GM12878 (cell line): ENCODE results near the gene LGMN. TPM values are rescaled to one million over a fixed set of nuclear protein-coding genes. Genes with fewer than 3 reads are reported as not detected.

Experiments
- BCLAF1 ChIP-seq: fragments of 450-650 bp; IDR thresholded peaks from 2 replicates; pipeline ENCODE4 v1.6.1; 2017; ENCODE audit warnings: antibody characterized with exemption, mild to moderate bottlenecking, moderate library complexity
- CBX5 ChIP-seq: sonication (generic); IDR thresholded peaks from 2 replicates; pipeline ENCODE4 v1.6.1; 2016; ENCODE audit warnings: low read depth, moderate library complexity, mild to moderate bottlenecking, inconsistent platforms
- CUX1 ChIP-seq: IDR thresholded peaks from 2 replicates; pipeline ENCODE4 v1.6.1; 2012; ENCODE audit warnings: improper control_type of control experiment, low read depth, low read length; ENCODE audit not compliant: insufficient replicate concordance
- ETV6 ChIP-seq, 2 experiments: fragments of 450-650 bp in 1 of 2; IDR thresholded peaks in 1 of 2; conservative IDR thresholded peaks in 1 of 2; 2 replicates each; pipeline ENCODE4 v1.6.1; 2014; ENCODE audit warnings: antibody characterized with exemption in 1 of 2, borderline replicate concordance in 1 of 2, low read depth in 1 of 2, mild to moderate bottlenecking in 1 of 2, moderate library complexity in 1 of 2
- EZH2 ChIP-seq: IDR thresholded peaks from 2 replicates; pipeline ENCODE4 v1.6.1; 2012; ENCODE audit warnings: low read depth, mild to moderate bottlenecking, control low read depth, inconsistent platforms, low read length, borderline replicate concordance; ENCODE audit not compliant: control insufficient read depth
- HDGF ChIP-seq: fragments of 450-650 bp; IDR thresholded peaks from 2 replicates; pipeline ENCODE4 v1.6.1; 2016; ENCODE audit warnings: antibody characterized with exemption
- IKZF2 ChIP-seq, 2 experiments: fragments of 450-650 bp; IDR thresholded peaks; 2 replicates each; pipeline ENCODE4 v1.6.1; 2017; ENCODE audit warnings: mild to moderate bottlenecking in 2 of 2, moderate library complexity in 2 of 2
- MEF2B ChIP-seq: fragments of 450-650 bp; IDR thresholded peaks from 2 replicates; pipeline ENCODE4 v1.6.1; 2018; ENCODE audit warnings: mild to moderate bottlenecking, moderate library complexity; ENCODE audit not compliant: partially characterized antibody, poor library complexity, severe bottlenecking
- POLR2AphosphoS2 ChIP-seq: IDR thresholded peaks from 2 replicates; pipeline ENCODE4 v1.6.1; 2011; ENCODE audit warnings: low read depth, mild to moderate bottlenecking, low read length, improper control_type of control experiment, moderate library complexity
- POU2F2 ChIP-seq: IDR thresholded peaks from 3 replicates; pipeline ENCODE4 v1.6.1; 2011; ENCODE audit warnings: low read depth, mild to moderate bottlenecking, low read length, borderline replicate concordance
- SP1 ChIP-seq: IDR thresholded peaks from one replicate; pipeline ENCODE4 v1.6.1; 2011; ENCODE audit warnings: low read depth, low read length
- SRF ChIP-seq, 2 experiments: IDR thresholded peaks; 2 replicates each; pipeline ENCODE4 v1.6.1; 2011; ENCODE audit warnings: low read depth in 2 of 2, low read length in 2 of 2, mild to moderate bottlenecking in 1 of 2, moderate library complexity in 1 of 2
- TCF7 ChIP-seq: IDR thresholded peaks from 2 replicates; pipeline ENCODE4 v1.6.1; 2014; ENCODE audit warnings: antibody characterized with exemption, borderline replicate concordance
- YY1 ChIP-seq: IDR thresholded peaks from 2 replicates; pipeline ENCODE4 v1.6.1; 2011; ENCODE audit warnings: low read depth, mild to moderate bottlenecking, low read length
- ZNF207 ChIP-seq: fragments of 450-650 bp; IDR thresholded peaks from 2 replicates; pipeline ENCODE4 v1.6.1; 2014; ENCODE audit warnings: antibody characterized with exemption, mild to moderate bottlenecking, borderline replicate concordance
- ZNF687 ChIP-seq: fragments of 450-650 bp; IDR thresholded peaks from 2 replicates; pipeline ENCODE4 v1.6.1; 2017; ENCODE audit warnings: mild to moderate bottlenecking, moderate library complexity
- ZSCAN29 ChIP-seq: fragments of 450-650 bp; IDR thresholded peaks from 2 replicates; pipeline ENCODE4 v1.6.1; 2017; ENCODE audit warnings: mild to moderate bottlenecking, moderate library complexity
- polyA plus RNA-seq, 11 experiments: library from polyadenylated mRNA; depleted of rRNA in 4 of 11; unstranded in 6 of 11; stranded (reverse) in 5 of 11; fragments of >200 nt; fragmentation: Nextera tagmentation in 4 of 11; fragmentation: Illumina TruSeq in 1 of 11; extraction: Ambion mirVana in 4 of 11; extraction: Trizol in 1 of 11; gene quantifications; 1 replicate in 1 of 11; 2 replicates in 10 of 11; pipeline versions ENCODE4 v1.2.1 to v1.2.3, GENCODE V29; 2011 to 2016; ENCODE audit warnings: inconsistent platforms in 2 of 11, missing spikeins in 2 of 11, low read depth in 1 of 11
- total RNA-seq, 4 experiments: library from RNA; depleted of rRNA in 3 of 4; stranded (reverse); fragments of >200 nt in 3 of 4; fragmentation: Illumina TruSeq in 1 of 4; extraction: Trizol in 1 of 4; gene quantifications; 2 replicates each; pipeline versions ENCODE4 v1.2.1 to v1.2.3, GENCODE V29; 2013 to 2021

Gene LGMN
- total and polyA plus RNA-seq, 10 of the 15 experiments (the other 5 are each of a cell fraction or from before 2014, with no cell fraction given) = 0.71 to 192 (median 3.9) TPM

- TF ChIP-seq SRF (IDR thresholded peaks at IDR 0.05; ENCODE audit: low read depth in 2 of 2, low read length in 2 of 2) (no peak), POU2F2 (0 out of 3 replicates have a peak, but pooled peaks have one; percentile 8), ZNF687 (peak; percentile 75; the same call in 1 of the 2 replicates), HDGF (peak; percentile 87), ETV6 (conservative IDR thresholded peaks at IDR 0.05 in 1 of 2, IDR thresholded peaks at IDR 0.05 in 1 of 2; ENCODE audit: borderline replicate concordance in 1 of 2, low read depth in 1 of 2) (no peak), IKZF2 (IDR thresholded peaks at IDR 0.05) (peak; percentile 87 to 93; a peak in 3 of 4 replicates), CUX1 (no peak), CBX5 (no peak), ZSCAN29 (no peak; the same call in 1 of the 2 replicates), SP1 (peak; percentile 32), MEF2B (peak; percentile 87), TCF7 (no peak), BCLAF1 (no peak), POLR2AphosphoS2 (peak; percentile 93), ZNF207 (no peak), EZH2 (no peak), YY1 (no peak)
Measured at GRCh38 chr14:92748259-92749016, at the start of gene LGMN (continued).
